HG02798 (cell line): Measurements from ENCODE around the gene ZFP36L2.

Source experiments
- ATAC-seq: cut with Tn5 transposase; IDR thresholded peaks from one replicate; pipeline ENCODE4 v1.9.1; 2021; ENCODE audit warnings: mild to moderate bottlenecking; ENCODE audit not compliant: unreplicated experiment, poor library complexity

ZFP36L2 gene

DNA sequence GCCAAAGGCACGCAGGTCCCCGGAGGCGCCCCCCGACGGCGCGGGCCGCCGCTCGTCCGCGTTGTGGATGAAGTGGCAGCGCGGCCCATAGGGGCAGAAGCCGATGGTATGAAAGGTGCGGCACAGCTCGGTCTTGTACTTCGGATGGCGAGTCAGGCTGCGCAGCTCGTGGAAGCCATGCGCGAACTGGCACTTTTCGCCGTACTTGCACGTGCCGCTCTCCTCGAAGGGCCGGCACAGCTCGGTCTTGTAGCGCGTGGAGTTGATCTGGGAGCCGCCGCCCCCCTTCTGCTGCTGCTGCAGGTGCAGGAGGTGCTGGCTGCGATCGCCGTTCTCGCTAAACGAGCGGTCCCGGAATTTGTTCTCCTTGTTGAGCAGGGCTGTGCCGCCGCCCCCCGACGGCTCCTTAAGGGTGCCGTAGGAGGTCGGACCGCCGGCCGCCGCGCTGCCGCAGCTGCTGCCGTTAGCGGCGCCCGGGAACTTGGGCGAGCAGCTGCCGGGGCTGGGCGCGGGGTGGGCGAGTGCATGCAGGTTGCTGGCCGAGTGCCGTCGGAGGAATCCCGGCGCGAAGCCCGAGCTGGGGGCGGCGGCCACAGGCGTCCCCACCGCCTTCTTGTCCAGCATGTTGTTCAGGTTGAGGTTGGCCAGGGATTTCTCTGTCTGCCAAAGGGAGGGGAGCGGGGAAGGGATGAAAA lies 1.2 kb downstream of the ZFP36L2 start:
- ATAC-seq: peak; percentile 0

DNA sequence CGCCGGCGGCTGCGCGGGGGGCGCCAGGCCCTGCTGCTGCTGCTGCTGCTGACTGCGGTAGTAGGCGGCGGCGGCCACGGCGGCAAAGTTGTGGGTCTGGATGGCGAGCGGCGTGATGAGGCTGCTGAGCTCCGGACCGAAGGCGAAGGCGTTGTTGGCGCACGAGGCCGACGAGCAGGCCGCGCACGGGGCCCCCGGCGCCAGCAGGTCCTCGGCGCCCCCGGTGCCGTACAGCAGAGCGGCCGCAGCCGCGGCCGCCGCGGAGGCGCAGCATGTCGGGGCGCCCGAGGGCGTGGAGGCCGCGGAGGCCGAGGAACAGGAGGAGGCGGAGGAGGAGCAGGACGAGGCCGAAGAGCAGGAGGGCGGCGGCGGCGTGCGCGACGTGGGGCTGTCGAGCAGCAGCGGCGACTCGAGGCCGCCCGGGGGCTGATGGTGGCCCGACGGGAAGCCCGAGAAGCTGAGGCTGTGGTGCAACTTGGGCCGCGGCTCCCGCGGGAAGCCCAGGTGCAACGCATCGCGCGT lies 1.8 kb downstream of the ZFP36L2 start:
- no peak for ATAC-seq

GRCh38 chr2:43224131-43224570 lies 2.3 kb downstream of the ZFP36L2 start:
- no peak for ATAC-seq

DNA sequence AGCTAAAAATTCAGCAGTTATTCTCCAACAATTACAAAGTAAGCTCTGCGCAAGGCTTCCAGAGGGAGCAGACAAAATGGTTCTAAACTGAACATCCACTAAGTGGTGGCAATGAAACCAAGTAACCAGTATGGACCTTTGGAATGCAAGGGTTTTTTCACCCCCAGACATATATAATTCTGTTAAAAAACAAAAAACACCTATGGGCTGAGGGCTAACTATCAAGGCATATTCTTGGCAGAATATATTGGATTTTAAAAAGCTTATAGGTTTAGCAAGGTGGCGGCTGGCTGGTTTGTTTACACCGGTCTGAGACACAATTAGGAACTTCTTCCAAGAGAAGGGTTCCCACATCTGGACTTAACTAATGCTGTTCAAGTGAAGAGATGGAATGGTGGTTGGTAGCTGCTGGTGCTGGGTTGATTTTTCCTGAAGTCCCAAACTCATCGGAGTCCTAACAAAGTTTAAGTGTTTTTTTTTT lies 2.8 kb downstream of the ZFP36L2 start:
- no peak for ATAC-seq

DNA sequence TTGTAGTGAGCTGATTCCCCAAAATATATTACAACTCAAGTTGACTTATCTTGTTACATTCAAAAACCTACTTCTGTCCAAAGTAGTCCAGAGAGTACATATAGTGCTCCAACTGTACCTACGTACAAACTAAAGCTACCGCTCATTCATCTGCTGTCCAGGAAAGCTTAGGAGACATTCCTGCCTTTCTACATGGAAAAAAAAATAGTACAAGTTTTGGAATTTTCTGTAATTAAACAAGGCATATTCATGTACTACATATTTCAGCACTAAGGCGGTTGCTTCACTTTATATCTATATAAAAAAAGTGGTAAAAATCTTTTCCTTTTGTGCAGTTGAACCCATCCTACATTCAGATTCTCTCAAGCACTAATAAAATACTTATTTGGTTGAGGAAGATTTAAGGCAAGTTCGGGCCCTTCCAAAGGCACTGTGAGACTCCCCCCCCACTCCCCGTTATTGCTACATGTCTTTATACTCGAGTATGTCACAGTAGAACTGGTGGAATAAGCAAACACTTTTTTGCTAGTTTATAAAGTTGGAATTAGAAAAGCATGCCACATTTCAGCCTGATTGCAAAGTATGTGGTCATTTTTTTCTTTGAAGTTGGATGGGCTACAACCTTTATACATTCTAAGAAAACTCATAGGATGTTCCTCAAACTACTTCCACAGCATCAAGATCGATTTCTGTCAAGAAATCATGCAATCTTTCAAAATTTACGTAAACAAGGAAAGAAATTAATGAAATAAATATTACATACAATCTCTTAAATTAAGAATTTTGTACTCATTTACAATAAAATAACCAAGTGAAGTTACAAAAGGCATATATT lies 3.7 kb downstream of the ZFP36L2 start:
- no peak for ATAC-seq

DNA sequence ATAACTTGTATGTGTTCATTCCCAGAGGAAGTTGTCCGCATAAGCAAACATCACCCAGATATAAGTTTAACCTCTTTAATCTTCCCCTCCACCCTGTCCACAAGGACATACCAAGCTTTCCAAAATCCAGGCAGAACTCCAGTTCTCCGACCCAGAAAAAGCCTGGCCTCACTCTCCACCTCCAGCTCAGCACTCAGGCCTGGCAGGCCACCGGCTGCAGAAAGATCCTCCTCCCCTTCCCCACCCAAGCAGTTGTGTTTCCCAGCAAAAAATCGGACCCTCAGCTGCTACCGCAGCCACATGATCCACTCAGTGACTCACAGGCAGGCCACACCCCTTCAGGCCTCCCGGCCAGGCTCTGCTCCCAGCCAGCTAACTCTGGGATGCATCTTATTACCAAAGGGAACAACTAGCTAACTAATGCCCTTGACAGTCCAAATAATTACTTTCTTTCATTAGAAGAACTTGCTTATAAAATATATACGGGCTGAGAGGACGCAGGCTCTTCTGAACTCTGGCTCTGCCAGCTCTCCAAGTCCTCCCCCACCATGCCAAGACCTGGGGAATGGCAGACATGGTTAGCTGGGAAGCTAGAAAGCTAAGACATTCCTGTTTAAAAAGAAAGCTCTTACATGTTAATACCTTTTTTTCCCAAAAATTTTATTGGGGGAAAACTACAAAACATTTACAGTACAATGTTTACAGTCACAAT lies 4.5 kb downstream of the ZFP36L2 start:
- no peak for ATAC-seq

DNA sequence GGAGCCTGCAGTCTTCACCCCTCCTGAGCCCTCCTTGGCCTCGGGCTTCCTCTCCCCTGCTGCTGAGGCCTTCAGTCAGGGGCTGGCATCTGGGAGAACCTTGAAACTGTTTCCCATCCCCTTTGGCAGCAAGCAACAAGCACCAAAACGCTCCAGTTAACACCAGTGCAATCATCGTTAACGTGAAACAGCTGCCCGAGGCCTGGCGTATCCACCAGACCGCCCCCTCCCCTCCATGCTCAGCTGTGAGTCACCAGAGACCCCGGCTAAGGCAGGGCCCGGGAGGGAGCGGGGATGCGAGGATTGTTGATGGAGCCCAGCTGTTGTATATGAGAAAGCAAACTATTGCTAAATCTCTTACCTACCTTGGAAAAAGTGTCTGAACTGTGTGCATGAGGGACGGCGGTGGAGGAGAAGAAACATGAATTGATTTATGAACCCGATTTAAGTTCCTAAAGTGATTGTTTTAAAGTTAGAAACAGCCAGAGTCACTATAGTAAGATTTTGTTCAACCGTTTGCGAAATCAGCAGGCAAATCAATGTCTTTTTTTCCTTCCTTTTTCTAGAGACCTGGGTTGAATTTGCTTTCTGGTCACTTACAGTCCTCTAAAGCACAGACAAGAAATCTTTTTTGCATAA lies 5.2 kb downstream of the ZFP36L2 start:
- ATAC-seq: no peak

DNA sequence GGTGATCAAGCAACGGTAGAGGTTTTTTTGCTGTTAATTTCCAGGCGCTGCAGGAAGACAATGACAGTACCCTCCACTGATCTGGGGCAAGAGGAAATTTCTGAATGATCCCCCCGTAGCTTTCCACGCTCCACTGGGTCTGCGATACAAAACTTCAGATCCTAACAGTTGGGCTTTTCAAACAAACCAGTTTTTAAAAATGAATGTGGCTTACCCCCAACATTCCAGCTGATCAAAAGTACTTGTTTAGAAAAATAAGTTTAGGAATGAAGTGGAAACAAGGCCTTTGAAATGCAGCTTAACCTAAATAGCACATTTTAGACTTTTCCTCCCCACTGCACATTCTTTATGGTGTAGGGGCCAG lies 5.7 kb downstream of the ZFP36L2 start:
- ATAC-seq: no peak

- ATAC-seq: no peak
These were observed 6.1 kb downstream of the ZFP36L2 start for GRCh38 chr2:43220229-43220751.

- peak; percentile 55 for ATAC-seq
These were observed 6.8 kb downstream of the ZFP36L2 start for GRCh38 chr2:43219383-43220228.

DNA sequence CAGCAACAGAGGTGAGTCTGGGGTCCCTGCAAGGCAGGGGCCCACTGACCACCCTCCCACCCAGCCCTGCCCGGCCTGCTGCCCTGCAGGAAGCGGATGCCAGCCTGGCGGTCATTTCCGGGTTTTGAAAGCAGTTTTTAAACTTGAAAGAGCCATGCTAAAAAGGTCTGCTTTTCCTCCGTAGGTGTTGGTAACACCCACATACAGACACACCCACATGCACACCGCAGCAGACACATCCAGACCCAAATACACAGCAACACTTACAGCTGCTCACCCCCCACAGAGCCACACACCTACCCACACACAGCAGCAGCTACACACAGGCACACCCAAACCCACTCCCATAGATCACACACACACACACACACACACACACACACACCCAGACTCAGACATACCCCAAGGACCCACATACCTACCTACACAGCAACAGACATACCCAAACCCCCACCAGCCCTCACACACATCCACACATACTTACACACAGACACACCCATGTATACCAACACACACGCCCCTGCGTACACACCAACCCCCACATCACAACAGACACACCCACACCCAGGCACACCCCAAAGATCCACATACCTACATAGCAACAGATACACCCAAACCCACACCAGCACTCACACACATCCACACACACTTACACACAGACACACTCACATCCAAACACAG lies 7.6 kb downstream of the ZFP36L2 start:
- ATAC-seq: peak; percentile 38

- peak; percentile 2 for ATAC-seq
These were observed 8.2 kb downstream of the ZFP36L2 start for GRCh38 chr2:43218155-43218701.

- no peak for ATAC-seq
These were observed 8.9 kb downstream of the ZFP36L2 start for GRCh38 chr2:43217228-43218154.

GRCh38 chr2:43216629-43217028 lies 9.8 kb downstream of the ZFP36L2 start:
- no peak for ATAC-seq

DNA sequence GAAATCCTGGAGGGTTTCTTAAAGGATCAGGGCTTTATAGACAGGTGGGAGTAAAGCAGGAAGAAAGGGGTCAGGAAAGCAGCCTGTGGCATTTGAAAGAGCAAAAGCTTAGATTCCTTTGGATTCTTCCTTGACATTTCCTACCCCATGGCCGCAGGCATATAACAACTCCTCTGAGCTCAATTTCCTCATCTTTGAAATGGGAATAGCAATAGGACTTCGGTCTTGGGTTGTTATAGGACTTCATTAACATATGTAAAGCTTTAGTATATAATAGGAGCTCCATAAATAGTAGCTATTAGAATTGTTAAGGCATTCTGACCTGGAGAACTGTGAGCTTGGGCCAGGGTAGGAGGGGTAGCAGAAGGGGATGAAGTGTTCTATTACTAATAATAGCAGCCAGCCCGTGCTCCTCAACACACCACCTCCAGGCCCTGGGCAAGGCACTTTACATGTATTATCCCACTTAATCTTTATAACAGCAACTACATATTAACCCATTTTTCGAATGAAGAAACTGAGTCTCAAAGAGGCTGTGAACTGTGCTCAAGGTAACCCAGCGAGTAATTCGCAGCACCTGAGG lies 10.6 kb downstream of the ZFP36L2 start:
- no peak for ATAC-seq

DNA sequence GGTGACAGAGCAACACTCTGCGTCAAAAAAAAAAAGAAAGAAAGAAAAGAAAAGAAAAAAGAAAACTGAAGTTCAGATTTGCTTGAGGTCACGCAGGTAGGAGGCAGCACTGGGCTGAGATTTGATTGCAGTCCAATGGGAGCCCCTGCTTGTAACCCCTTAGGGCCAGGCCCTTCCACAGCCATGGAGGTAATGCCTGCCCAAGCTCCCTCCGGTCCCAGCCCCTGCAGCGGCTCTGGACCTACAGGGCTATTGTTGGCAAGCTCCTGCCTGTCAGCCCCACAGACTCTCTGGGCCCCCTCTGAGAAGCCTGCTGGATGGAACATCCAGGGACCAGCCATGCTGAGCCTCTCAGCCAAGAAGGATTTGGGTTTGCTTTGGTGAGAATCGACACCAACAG lies 12.2 kb downstream of the ZFP36L2 start:
- no peak for ATAC-seq

DNA sequence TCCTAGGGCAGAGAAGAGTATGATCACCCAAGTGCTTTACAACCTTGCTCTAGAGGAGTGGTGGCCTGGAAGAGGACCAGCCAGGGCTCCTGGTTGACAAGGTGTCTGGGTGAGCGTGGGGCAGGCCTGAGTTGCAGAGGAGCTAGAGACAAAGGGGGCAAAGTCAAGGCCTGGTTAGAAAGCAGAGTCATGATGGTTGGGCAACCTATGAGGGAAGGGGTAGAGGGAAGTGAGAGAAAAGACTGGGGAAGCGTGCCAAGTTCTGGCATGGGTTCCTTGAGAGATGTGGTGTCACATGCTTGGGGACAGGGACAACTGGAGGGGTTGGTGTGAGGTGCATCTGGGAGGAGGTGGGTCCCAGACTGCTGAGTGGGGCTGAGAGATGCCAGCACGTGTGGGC lies 13.5 kb downstream of the ZFP36L2 start:
- ATAC-seq: no peak
